DOHH2 (cell line): ENCODE data around the gene FGGY.

Experiments used
- H3F3A ChIP-seq: fragments of 200-600 bp; sonication (generic), shearing (Covaris generic); 2 replicates; pipeline ENCODE4 v1.6.0; 2016; ENCODE audit warnings: antibody characterized with exemption, mild to moderate bottlenecking; ENCODE audit not compliant: control insufficient read depth, insufficient read depth
- H3K27ac ChIP-seq: fragments of 200-600 bp; sonication (generic); 2 replicates; pipeline ENCODE4 v1.5.1; 2014; ENCODE audit warnings: low read depth, mild to moderate bottlenecking, low read length, moderate library complexity
- H3K27me3 ChIP-seq: fragments of 200-600 bp; sonication (generic); 2 replicates; pipeline ENCODE4 v1.6.1; 2014; ENCODE audit warnings: mild to moderate bottlenecking, low read length, mixed read lengths; ENCODE audit not compliant: control insufficient read depth
- H3K36me3 ChIP-seq: fragments of 200-600 bp; sonication (generic); 2 replicates; pipeline ENCODE4 v1.6.1; 2014; ENCODE audit warnings: mild to moderate bottlenecking, low read length, moderate library complexity, mixed read lengths; ENCODE audit not compliant: control insufficient read depth
- H3K4me1 ChIP-seq: fragments of 200-600 bp; sonication (generic); 2 replicates; pipeline ENCODE4 v1.6.1; 2014; ENCODE audit warnings: mild to moderate bottlenecking, low read length, mixed read lengths; ENCODE audit not compliant: control insufficient read depth
- H3K4me2 ChIP-seq: fragments of 200-600 bp; sonication (generic); 2 replicates; pipeline ENCODE4 v1.6.0; 2014; ENCODE audit warnings: mild to moderate bottlenecking, low read length, moderate library complexity
- H3K4me3 ChIP-seq: fragments of 200-600 bp; sonication (generic); 2 replicates; pipeline ENCODE4 v1.5.1; 2014; ENCODE audit warnings: mild to moderate bottlenecking, low read length, mixed read lengths
- H3K79me2 ChIP-seq: fragments of 200-600 bp; sonication (generic); 2 replicates; pipeline ENCODE4 v1.6.1; 2014; ENCODE audit warnings: mild to moderate bottlenecking, low read length, mixed read lengths; ENCODE audit not compliant: control insufficient read depth
- H3K9me2 ChIP-seq: fragments of 200-600 bp; sonication (generic); replicated peaks from 2 replicates; pipeline ENCODE4 v1.6.1; 2014; ENCODE audit warnings: mild to moderate bottlenecking, low read length, mixed read lengths; ENCODE audit not compliant: control insufficient read depth
- H3K9me3 ChIP-seq: fragments of 200-600 bp; sonication (generic); 2 replicates; pipeline ENCODE4 v1.6.1; 2014; ENCODE audit warnings: antibody characterized with exemption, low read length, mixed read lengths; ENCODE audit not compliant: control insufficient read depth, insufficient read depth
- H4K20me1 ChIP-seq: fragments of 200-600 bp; sonication (generic); 2 replicates; pipeline ENCODE4 v1.6.0; 2014; ENCODE audit warnings: low read depth, mild to moderate bottlenecking, antibody characterized with exemption, low read length, moderate library complexity; ENCODE audit not compliant: control insufficient read depth, insufficient read depth
- CTCF ChIP-seq: fragments of 200-600 bp; sonication (generic); IDR thresholded peaks from one replicate; pipeline ENCODE4 v1.5.1; 2014; ENCODE audit warnings: antibody characterized with exemption, mild to moderate bottlenecking, low read depth, low read length; ENCODE audit not compliant: poor library complexity, severe bottlenecking
- EZH2phosphoT487 ChIP-seq: fragments of 200-600 bp; sonication (generic); IDR thresholded peaks from 2 replicates; pipeline ENCODE4 v1.6.1; 2017; ENCODE audit warnings: borderline replicate concordance, mild to moderate bottlenecking, antibody characterized with exemption, low read length, moderate library complexity, mixed read lengths

FGGY gene

GRCh38 chr1:59322394-59322793 is 25.5 kb downstream of the FGGY start:
- Histone ChIP-seq H3K9me2 (no peaks in the 10 kb centered on the region), H3F3A (no peaks in the 10 kb centered on the region), H3K4me1 (no peaks in the 10 kb centered on the region), H4K20me1 (no peaks in the 10 kb centered on the region), H3K36me3 (no peaks in the 10 kb centered on the region), H3K27me3 (no peaks in the 10 kb centered on the region), H3K79me2 (no peaks in the 10 kb centered on the region), H3K4me3 (no peak overlapping the region), H3K9me3 (no peaks in the 10 kb centered on the region), H3K27ac (no peak overlapping the region), H3K4me2 (no peak overlapping the region)
- TF ChIP-seq CTCF = no peak
- no peak for TF ChIP-seq EZH2phosphoT487

- Histone ChIP-seq H3K79me2 (no peaks in the 10 kb centered on the region), H4K20me1 (no peaks in the 10 kb centered on the region), H3K9me3 (no peaks in the 10 kb centered on the region), H3K4me2 (no peak overlapping the region), H3K9me2 (no peaks in the 10 kb centered on the region), H3F3A (no peaks in the 10 kb centered on the region), H3K36me3 (no peaks in the 10 kb centered on the region), H3K27ac (no peak overlapping the region), H3K27me3 (no peaks in the 10 kb centered on the region), H3K4me3 (no peak overlapping the region), H3K4me1 (no peaks in the 10 kb centered on the region)
- TF ChIP-seq CTCF = no peak
- no peak for TF ChIP-seq EZH2phosphoT487
Measured at GRCh38 chr1:59322814-59323213, 25.9 kb downstream of the FGGY start.

- Histone ChIP-seq H3K9me3 (no peaks in the 10 kb centered on the region), H3K27me3 (no peaks in the 10 kb centered on the region), H3K9me2 (no peaks in the 10 kb centered on the region), H3K27ac (no peak overlapping the region), H3K4me3 (no peak overlapping the region), H3K4me1 (no peaks in the 10 kb centered on the region), H3F3A (no peaks in the 10 kb centered on the region), H3K79me2 (no peaks in the 10 kb centered on the region), H4K20me1 (no peaks in the 10 kb centered on the region), H3K4me2 (no peak overlapping the region), H3K36me3 (no peaks in the 10 kb centered on the region)
- TF ChIP-seq CTCF (no peak), EZH2phosphoT487 (no peak)
Measured at GRCh38 chr1:59323879-59324278, 27.0 kb downstream of the FGGY start.

GRCh38 chr1:59328353-59328752 is 31.5 kb downstream of the FGGY start:
- TF ChIP-seq EZH2phosphoT487 = no peak
- no peak for TF ChIP-seq CTCF
- H3K27ac ChIP-seq = no peak overlapping the region

More at GRCh38 chr1:59328353-59328752, 31.5 kb downstream of the FGGY start:
- Histone ChIP-seq H3K4me2 (no peak overlapping the region), H3K27me3 (no peaks in the 10 kb centered on the region), H3K9me3 (no peaks in the 10 kb centered on the region), H3F3A (no peaks in the 10 kb centered on the region), H3K4me1 (no peaks in the 10 kb centered on the region), H4K20me1 (no peaks in the 10 kb centered on the region), H3K79me2 (no peaks in the 10 kb centered on the region), H3K36me3 (no peaks in the 10 kb centered on the region), H3K4me3 (no peak overlapping the region), H3K9me2 (no peaks in the 10 kb centered on the region)
